Liver (tissue), 9 donors: ENCODE results near the gene PHF20. TPM values are rescaled to one million over a fixed set of nuclear protein-coding genes. Genes with fewer than 3 reads are reported as not detected.
"Not testable (repeated sequence)": the region's sequence is repeated elsewhere in the genome, so short reads cannot be mapped to it uniquely, and the experiment has no call there.

Source experiments
- DNase-seq: peaks from one replicate; pipeline ENCODE4 v3.0.0-alpha.2; 2017; ENCODE audit warnings: low spot score
- H3K27ac ChIP-seq, 2 donors: one replicate each; pipeline ENCODE4 v1.7.0; 2013; ENCODE audit warnings: inconsistent platforms in 2 of 2, low read length in 2 of 2, control low read depth in 1 of 2, low read depth in 1 of 2, mild to moderate bottlenecking in 1 of 2
- H3K27me3 ChIP-seq, 4 donors: one replicate each; pipeline versions ENCODE4 v1.6.1 to v1.7.0; 2013; ENCODE audit warnings: low read length in 3 of 4, inconsistent platforms in 1 of 4, mild to moderate bottlenecking in 1 of 4, moderate library complexity in 1 of 4; ENCODE audit not compliant: control insufficient read depth in 4 of 4, insufficient read depth in 4 of 4
- H3K36me3 ChIP-seq, 4 donors: one replicate each; pipeline versions ENCODE4 v1.6.1 to v1.7.0; 2013; ENCODE audit warnings: low read length in 3 of 4, mild to moderate bottlenecking in 3 of 4, low read depth in 1 of 4, moderate library complexity in 1 of 4; ENCODE audit not compliant: control insufficient read depth in 4 of 4, insufficient read depth in 3 of 4
- H3K4me1 ChIP-seq, 4 donors: one replicate each; pipeline versions ENCODE4 v1.6.1 to v1.7.0; 2013; ENCODE audit warnings: low read length in 3 of 4, mild to moderate bottlenecking in 3 of 4, moderate library complexity in 1 of 4; ENCODE audit not compliant: control insufficient read depth in 4 of 4, insufficient read depth in 4 of 4
- H3K4me3 ChIP-seq, 3 donors: one replicate each; pipeline versions ENCODE4 v1.6.1 to v1.7.0; 2013; ENCODE audit warnings: low read length in 3 of 3, control low read depth in 1 of 3, low read depth in 1 of 3, mild to moderate bottlenecking in 1 of 3
- H3K9ac ChIP-seq, 2 donors: one replicate each; pipeline ENCODE4 v1.7.0; 2013; ENCODE audit warnings: low read length in 2 of 2, mild to moderate bottlenecking in 2 of 2, moderate library complexity in 2 of 2, control low read depth in 1 of 2, low read depth in 1 of 2
- H3K9me3 ChIP-seq, 4 donors: one replicate each; pipeline versions ENCODE4 v1.6.1 to v1.7.0; 2013; ENCODE audit warnings: low read length in 3 of 4; ENCODE audit not compliant: control insufficient read depth in 4 of 4
- ATF3 ChIP-seq: IDR thresholded peaks from 2 replicates; pipeline ENCODE4 v1.6.1; 2016; ENCODE audit warnings: antibody characterized with exemption
- CTCF ChIP-seq: fragments of 150-350 bp; IDR thresholded peaks from 2 replicates; pipeline ENCODE4 v1.5.1; 2017; ENCODE audit warnings: improper control_type of control experiment, low read depth, low read length; ENCODE audit not compliant: missing input control
- EGR1 ChIP-seq, 2 donors: IDR thresholded peaks; 2 replicates each; pipeline ENCODE4 v1.6.1; 2016 to 2018; ENCODE audit warnings: antibody characterized with exemption in 2 of 2, low read depth in 2 of 2
- FOXA1 ChIP-seq: IDR thresholded peaks from 2 replicates; pipeline ENCODE4 v1.6.1; 2016; ENCODE audit warnings: antibody characterized with exemption
- FOXA2 ChIP-seq: IDR thresholded peaks from 2 replicates; pipeline ENCODE4 v1.6.1; 2016; ENCODE audit warnings: antibody characterized with exemption
- GABPA ChIP-seq, 2 donors: IDR thresholded peaks in 1 of 2; conservative IDR thresholded peaks in 1 of 2; 2 replicates each; pipeline ENCODE4 v1.6.1; 2016; ENCODE audit warnings: antibody characterized with exemption in 2 of 2, mild to moderate bottlenecking in 1 of 2, moderate library complexity in 1 of 2
- HNF4A ChIP-seq, 2 donors: conservative IDR thresholded peaks; 2 replicates each; pipeline ENCODE4 v1.6.1; 2016; ENCODE audit warnings: antibody characterized with exemption in 2 of 2, mild to moderate bottlenecking in 2 of 2
- HNF4G ChIP-seq: IDR thresholded peaks from 2 replicates; pipeline ENCODE4 v1.6.1; 2016; ENCODE audit warnings: antibody characterized with exemption
- JUND ChIP-seq, 2 donors: IDR thresholded peaks; 2 replicates each; pipeline ENCODE4 v1.6.1; 2016; ENCODE audit warnings: antibody characterized with exemption in 2 of 2
- MAX ChIP-seq: IDR thresholded peaks from 2 replicates; pipeline ENCODE4 v1.6.1; 2016; ENCODE audit warnings: antibody characterized with exemption
- NR2F2 ChIP-seq: IDR thresholded peaks from 2 replicates; pipeline ENCODE4 v1.6.1; 2016; ENCODE audit warnings: antibody characterized with exemption
- RAD21 ChIP-seq, 2 donors: IDR thresholded peaks; 2 replicates each; pipeline ENCODE4 v1.6.1; 2016; ENCODE audit warnings: antibody characterized with exemption in 2 of 2, mild to moderate bottlenecking in 2 of 2
- REST ChIP-seq: IDR thresholded peaks from 2 replicates; pipeline ENCODE4 v1.6.1; 2016; ENCODE audit warnings: antibody characterized with exemption, mild to moderate bottlenecking
- RXRA ChIP-seq, 2 donors: IDR thresholded peaks; 2 replicates each; pipeline ENCODE4 v1.6.1; 2017 to 2018; ENCODE audit warnings: antibody characterized with exemption in 2 of 2, mild to moderate bottlenecking in 1 of 2
- SP1 ChIP-seq: IDR thresholded peaks from 2 replicates; pipeline ENCODE4 v1.6.1; 2018; ENCODE audit warnings: antibody characterized with exemption, mild to moderate bottlenecking
- TAF1 ChIP-seq: conservative IDR thresholded peaks from 2 replicates; pipeline ENCODE4 v1.6.1; 2016; ENCODE audit warnings: antibody characterized with exemption, mild to moderate bottlenecking
- YY1 ChIP-seq: IDR thresholded peaks from 2 replicates; pipeline ENCODE4 v1.6.1; 2016; ENCODE audit warnings: antibody characterized with exemption, mild to moderate bottlenecking
- ZBTB33 ChIP-seq: IDR thresholded peaks from 2 replicates; pipeline ENCODE4 v1.6.1; 2016; ENCODE audit warnings: antibody characterized with exemption
- WGBS: extraction: QIAGEN DNeasy Blood & Tissue Kit; methylation state at CpG from one replicate; pipeline ENCODE4 v1.1.7; 2013; 5-methylcytosine and 5-hydroxymethylcytosine counted together
- polyA plus RNA-seq, 2 donors: library from polyadenylated mRNA; stranded (reverse) in 1 of 2; unstranded in 1 of 2; fragments of 200-250 nt in 1 of 2; fragments of >200 nt in 1 of 2; fragmentation: Nextera tagmentation in 1 of 2; extraction: Ambion mirVana in 1 of 2; gene quantifications; one replicate each; pipeline versions ENCODE4 v1.2.1 to v1.2.3, GENCODE V29; 2013 to 2015
- total RNA-seq, 2 donors: library from RNA; depleted of rRNA; stranded (reverse); fragments of >200 nt; gene quantifications; one replicate each; pipeline ENCODE4 v1.2.3, GENCODE V29; 2014
- donor health status: healthy.
- donor health status: healthy.
- donor health status: healthy.
- donor health status: healthy.
- donor health status: healthy.

The PHF20 gene
- total and polyA plus RNA-seq, 4 donors: 5.1 to 11.7 (median 10.3) TPM

- 84% methylated on average over 6 of the region's 6 CpGs for WGBS
- H3K4me3 ChIP-seq, H3K36me3 ChIP-seq, H3K9ac ChIP-seq, H3K9me3 ChIP-seq, H3K27me3 ChIP-seq, H3K27ac ChIP-seq, DNase-seq: not testable (repeated sequence)
- H3K4me1 ChIP-seq: peaks cover 0 to 10% (median 4%) of the 10 kb centered on the region in 4 donors
These were observed 187.5 kb downstream of the PHF20 start for GRCh38 chr20:35959291-35959690.

- Histone ChIP-seq H3K36me3 (no peaks in the 10 kb centered on the region), H3K27ac (no peak overlapping the region), H3K4me3 (no peak overlapping the region), H3K27me3 (no peaks in the 10 kb centered on the region), H3K9me3 (no peaks in the 10 kb centered on the region), H3K9ac (no peak overlapping the region), H3K4me1 (no peaks in the 10 kb centered on the region)
- no peak for DNase-seq
- 91% methylated on average over 4 of the region's 4 CpGs for WGBS
- TF ChIP-seq JUND (IDR thresholded peaks at IDR 0.05) (no peak), MAX (no peak), ZBTB33 (no peak), RAD21 (IDR thresholded peaks at IDR 0.05) (no peak), CTCF (no peak), REST (no peak), YY1 (no peak), HNF4G (no peak), NR2F2 (no peak), FOXA2 (no peak), SP1 (no peak), RXRA (IDR thresholded peaks at IDR 0.05) (no peak), GABPA (IDR thresholded peaks at IDR 0.05 in 1 of 2, conservative IDR thresholded peaks at IDR 0.05 in 1 of 2) (no peak), HNF4A (conservative IDR thresholded peaks at IDR 0.05) (no peak), FOXA1 (no peak), ATF3 (no peak), TAF1 (no peak), EGR1 (IDR thresholded peaks at IDR 0.05; ENCODE audit: low read depth in 2 of 2) (no peak)
These were observed 192.1 kb downstream of the PHF20 start for GRCh38 chr20:35963878-35964277.
